Testis (tissue), 3 donors: Measurements from ENCODE around the gene BOLA2B. TPM values are rescaled to one million over a fixed set of nuclear protein-coding genes. Genes with fewer than 3 reads are reported as not detected.

Experiments
- DNase-seq: peaks from one replicate; pipeline ENCODE4 v3.0.0-alpha.2; 2019
- H3K27ac ChIP-seq, 2 donors: fragments of 200-600 bp; sonication (generic); one replicate each; pipeline ENCODE4 v1.5.1; 2019
- H3K27me3 ChIP-seq: fragments of 200-600 bp; sonication (generic); one replicate; pipeline ENCODE4 v1.5.1; 2019
- H3K36me3 ChIP-seq: fragments of 200-600 bp; sonication (generic); one replicate; pipeline ENCODE4 v1.5.1; 2017; ENCODE audit warnings: low read depth; ENCODE audit errors: missing control alignments
- H3K4me1 ChIP-seq: fragments of 200-600 bp; sonication (generic); one replicate; pipeline ENCODE4 v1.5.1; 2019
- H3K4me3 ChIP-seq, 2 donors: fragments of 200-600 bp; sonication (generic); one replicate each; pipeline ENCODE4 v1.5.1; 2017 to 2019
- H3K9me3 ChIP-seq: fragments of 200-600 bp; sonication (generic); one replicate; pipeline ENCODE4 v1.5.1; 2017
- CTCF ChIP-seq, 3 experiments: fragments of 450-650 bp in 2 of 3; fragments of 200-600 bp in 1 of 3; sonication (generic) in 1 of 3; IDR thresholded peaks; one replicate each; pipeline ENCODE4 v1.5.1; 2016 to 2019; ENCODE audit warnings: antibody characterized with exemption in 3 of 3, mild to moderate bottlenecking in 2 of 3, moderate library complexity in 1 of 3
- POLR2A ChIP-seq: fragments of 450-650 bp; IDR thresholded peaks from one replicate; pipeline ENCODE4 v1.6.1; 2017; ENCODE audit warnings: antibody characterized with exemption, mild to moderate bottlenecking, moderate library complexity
- WGBS, 2 donors: methylation state at CpG; one replicate each; pipeline ENCODE4 v1.1.5; 2018; 5-methylcytosine and 5-hydroxymethylcytosine counted together
- intact Hi-C: fragments of 100-400 bp; cut with DNase I; formaldehyde crosslinking; loops from one replicate; pipeline ENCODE4 v1.15.1; 2023; ENCODE audit warnings: low total_unique reads
- polyA plus RNA-seq: library from polyadenylated mRNA; stranded (reverse); fragments of 350-450 nt; fragmentation: Illumina TruSeq; extraction: RNeasy Lipid Tissue Mini Kit (QIAGEN cat#74804); gene quantifications from one replicate; pipeline ENCODE4 v1.2.3, GENCODE V29; 2014; ENCODE audit warnings: low read depth, low replicate concordance; ENCODE audit not compliant: insufficient read depth
- total RNA-seq, 2 donors: library from RNA; depleted of rRNA; stranded (reverse); fragments of >200 nt; gene quantifications; one replicate each; pipeline ENCODE4 v1.2.3, GENCODE V29; 2016

Gene BOLA2B
- total and polyA plus RNA-seq, 3 donors from 2014 or later = 70.9 to 161 (median 133) TPM

GRCh38 chr16:30147843-30148510, 45.5 kb downstream of the BOLA2B start:
- intact Hi-C loops = no loop called here
- Histone ChIP-seq H3K36me3 (no peaks in the 10 kb centered on the region), H3K27me3 (no peaks in the 10 kb centered on the region), H3K9me3 (no peaks in the 10 kb centered on the region), H3K4me1 (no peaks in the 10 kb centered on the region), H3K27ac (no peak overlapping the region), H3K4me3 (no peak overlapping the region)
- TF ChIP-seq CTCF (IDR thresholded peaks at IDR 0.05) (no peak), POLR2A (no peak)
- WGBS, 2 donors = 93 to 96% methylated on average over 3 of the region's 3 CpGs
- no peak for DNase-seq

- no peak for DNase-seq
- 46 to 62% methylated on average over 1 of the region's 1 CpG for WGBS, 2 donors
- intact Hi-C loops = no loop called here
- no peak overlapping the region for H3K4me3 ChIP-seq
- H3K27ac ChIP-seq = no peak overlapping the region
- no peaks in the 10 kb centered on the region for H3K9me3 ChIP-seq
- TF ChIP-seq CTCF (IDR thresholded peaks at IDR 0.05) (no peak), POLR2A (no peak)
- H3K36me3 ChIP-seq = no peaks in the 10 kb centered on the region
- no peaks in the 10 kb centered on the region for H3K27me3 ChIP-seq
- no peaks in the 10 kb centered on the region for H3K4me1 ChIP-seq
Observed at GRCh38 chr16:30145657-30146056, 47.8 kb downstream of the BOLA2B start.

GRCh38 chr16:30144917-30145316, 48.5 kb downstream of the BOLA2B start:
- 90 to 95% methylated on average over 1 of the region's 1 CpG for WGBS, 2 donors
- intact Hi-C loops = no loop called here
- no peaks in the 10 kb centered on the region for H3K36me3 ChIP-seq
- DNase-seq = no peak
- H3K4me3 ChIP-seq = no peak overlapping the region
- no peaks in the 10 kb centered on the region for H3K9me3 ChIP-seq
- TF ChIP-seq POLR2A = no peak
- TF ChIP-seq CTCF (IDR thresholded peaks at IDR 0.05) = no peak
- H3K27me3 ChIP-seq = no peaks in the 10 kb centered on the region
- H3K4me1 ChIP-seq = no peaks in the 10 kb centered on the region
- no peak overlapping the region for H3K27ac ChIP-seq

- no peaks in the 10 kb centered on the region for H3K4me1 ChIP-seq
- TF ChIP-seq POLR2A = no peak
- no peak for TF ChIP-seq CTCF (IDR thresholded peaks at IDR 0.05)
- intact Hi-C loops = no loop called here
Observed at GRCh38 chr16:30144017-30144416, 49.4 kb downstream of the BOLA2B start.

GRCh38 chr16:30143347-30143702, 50.1 kb downstream of the BOLA2B start:
- no peaks in the 10 kb centered on the region for H3K27me3 ChIP-seq
- no peak overlapping the region for H3K4me3 ChIP-seq
- no peaks in the 10 kb centered on the region for H3K36me3 ChIP-seq
- intact Hi-C loops = no loop called here
- TF ChIP-seq POLR2A (no peak), CTCF (IDR thresholded peaks at IDR 0.05) (no peak)
- no peaks in the 10 kb centered on the region for H3K9me3 ChIP-seq
- 70 to 80% methylated on average over 2 of the region's 2 CpGs for WGBS, 2 donors
- no peak for DNase-seq
- H3K4me1 ChIP-seq = no peaks in the 10 kb centered on the region
- H3K27ac ChIP-seq = no peak overlapping the region

More at GRCh38 chr16:30144017-30144416, 49.4 kb downstream of the BOLA2B start:
- Histone ChIP-seq H3K9me3 (no peaks in the 10 kb centered on the region), H3K36me3 (no peaks in the 10 kb centered on the region), H3K27me3 (no peaks in the 10 kb centered on the region), H3K27ac (no peak overlapping the region), H3K4me3 (no peak overlapping the region)
- DNase-seq = no peak
